Stimulated activated CD4-positive, alpha-beta T cell treated with anti-CD3 and anti-CD28 coated beads, Interleukin-1b, Interleukin-23, amount 100 ng/mL, for 1 hour (primary cell): Measurements from ENCODE around the gene ANKRD31.
"Not testable (repeated sequence)": the region's sequence is repeated elsewhere in the genome, so short reads cannot be mapped to it uniquely, and the experiment has no call there.

Source experiments
- DNase-seq, 2 donors: peaks; one replicate each; pipeline ENCODE4 v3.0.0-alpha.2; 2020; ENCODE audit warnings: low read depth in 2 of 2

The ANKRD31 gene

DNA sequence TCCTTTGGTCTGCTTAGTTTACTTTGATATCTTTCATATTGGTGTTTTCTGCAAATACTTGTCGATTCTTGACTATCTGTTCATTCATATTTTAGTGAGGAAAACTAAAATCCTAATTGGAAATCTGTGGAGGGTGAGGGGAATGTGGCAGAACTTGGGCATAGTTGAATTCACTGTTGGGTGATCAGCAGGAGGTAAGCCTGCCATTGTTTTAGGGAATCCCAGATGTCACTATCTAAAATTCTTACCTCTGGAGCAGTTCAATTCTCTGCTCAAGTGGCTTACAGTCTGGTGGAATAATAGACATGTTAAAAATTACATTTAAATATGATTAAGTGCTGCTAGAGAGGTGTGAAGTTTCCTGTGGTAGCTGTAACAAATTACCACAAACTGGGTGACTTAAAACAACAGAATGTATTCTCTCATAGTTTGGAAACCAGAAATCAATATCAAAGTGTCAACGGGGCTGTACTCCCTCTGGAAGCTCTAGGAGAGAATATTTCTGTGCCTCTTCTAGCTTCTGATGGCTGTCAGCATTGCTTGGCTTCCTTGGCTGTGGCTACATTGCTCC, 94.0 kb downstream of the ANKRD31 start:
- DNase-seq, result no peak

DNA sequence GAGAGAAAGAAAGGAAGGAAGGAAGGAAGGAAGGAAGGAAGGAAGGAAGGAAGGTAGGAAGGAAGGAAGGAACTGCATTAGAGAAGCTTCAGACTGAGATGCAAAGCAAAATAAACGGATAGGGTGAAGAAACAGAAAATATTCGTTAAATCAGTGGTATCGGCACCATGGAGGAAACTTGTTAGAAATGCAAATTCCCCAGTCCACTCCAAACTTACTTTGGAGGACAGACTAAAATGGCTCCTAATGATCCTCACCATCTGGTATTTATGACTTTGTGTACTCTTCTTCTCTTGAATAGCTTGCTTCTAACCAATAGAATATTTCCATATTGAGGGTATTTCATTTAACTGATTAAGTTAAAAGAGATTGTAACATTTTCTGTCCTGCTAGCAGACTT, 96.4 kb downstream of the ANKRD31 start:
- DNase-seq, result no peak

DNA sequence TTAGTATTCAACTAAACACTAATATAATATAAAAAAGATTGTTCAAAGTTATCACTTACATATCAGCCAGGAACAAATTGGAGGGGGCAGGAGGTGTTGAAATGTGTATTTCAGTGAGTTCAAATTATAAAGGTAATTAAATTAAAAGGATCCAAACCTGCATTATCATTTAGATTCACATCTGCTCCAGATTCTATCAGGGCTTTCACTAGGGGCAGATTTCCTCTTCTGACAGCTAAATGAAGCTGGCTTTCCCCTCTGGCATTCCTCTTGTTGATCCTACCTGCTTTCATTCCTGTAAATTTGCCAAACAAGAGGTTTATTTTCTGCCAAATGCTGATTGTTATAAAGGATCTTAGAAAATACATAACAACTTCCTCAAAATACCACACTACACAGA, 98.0 kb downstream of the ANKRD31 start:
- no peak for DNase-seq

DNA sequence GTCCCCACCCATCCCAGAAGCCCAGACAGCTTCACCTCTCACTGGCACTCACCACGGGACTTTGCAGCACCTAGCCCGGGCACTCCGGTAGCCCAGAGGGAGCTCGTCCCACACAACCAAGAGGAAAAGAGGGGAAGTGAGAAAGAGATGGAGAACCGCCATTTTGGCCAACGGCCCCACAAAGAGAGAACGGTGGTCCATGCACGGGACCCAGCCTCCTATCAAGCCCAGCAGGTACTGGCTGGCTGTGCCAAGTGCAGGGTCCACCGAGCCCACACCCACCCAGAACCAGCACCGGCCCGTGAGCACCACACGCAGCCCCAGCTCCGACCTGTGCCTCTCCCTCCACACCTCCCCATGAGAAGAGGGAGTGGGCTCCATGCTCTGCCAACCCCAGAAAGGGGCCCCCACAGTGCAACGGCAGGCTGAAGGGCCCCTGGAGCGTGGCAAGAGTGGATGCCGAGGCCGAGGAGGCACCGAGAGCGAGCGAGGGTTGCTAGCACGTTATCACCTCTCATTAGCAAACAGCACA, 105.8 kb downstream of the ANKRD31 start:
- DNase-seq, result no peak

DNA sequence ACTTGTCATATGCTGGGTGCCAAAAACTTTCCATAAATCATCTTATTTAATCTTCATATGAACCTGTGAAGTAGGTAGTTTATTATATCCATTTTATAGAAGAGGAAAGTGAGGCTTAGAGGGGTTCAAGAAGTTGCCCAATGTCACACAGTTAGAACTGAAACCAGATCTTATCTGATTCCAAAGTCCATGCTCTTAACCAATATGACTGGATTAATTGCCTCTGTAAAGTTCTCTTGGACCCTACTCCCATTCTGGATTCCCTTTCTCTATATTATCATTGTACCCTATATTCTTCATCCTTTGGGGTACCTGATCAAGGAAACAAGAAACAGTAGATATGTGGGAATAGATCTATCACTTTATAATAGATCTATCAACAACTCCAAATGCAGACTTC, 119.8 kb downstream of the ANKRD31 start:
- no peak for DNase-seq

DNA sequence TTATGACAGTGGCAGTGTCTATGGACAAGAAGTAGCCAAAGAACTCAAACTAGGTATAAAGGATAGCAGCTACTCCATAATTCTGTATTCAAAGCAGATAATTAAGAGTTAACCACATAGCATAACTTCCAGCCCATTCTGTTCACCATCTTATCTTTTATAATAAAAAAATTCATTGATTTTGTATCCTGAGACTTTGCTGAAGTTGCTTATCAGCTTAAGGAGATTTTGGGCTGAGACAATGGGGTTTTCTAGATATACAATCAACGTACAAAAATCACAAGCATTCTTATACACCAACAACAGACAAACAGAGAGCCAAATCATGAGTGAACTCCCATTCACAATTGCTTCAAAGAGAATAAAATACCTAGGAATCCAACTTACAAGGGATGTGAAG, 122.4 kb downstream of the ANKRD31 start:
- not testable (repeated sequence) for DNase-seq

DNA sequence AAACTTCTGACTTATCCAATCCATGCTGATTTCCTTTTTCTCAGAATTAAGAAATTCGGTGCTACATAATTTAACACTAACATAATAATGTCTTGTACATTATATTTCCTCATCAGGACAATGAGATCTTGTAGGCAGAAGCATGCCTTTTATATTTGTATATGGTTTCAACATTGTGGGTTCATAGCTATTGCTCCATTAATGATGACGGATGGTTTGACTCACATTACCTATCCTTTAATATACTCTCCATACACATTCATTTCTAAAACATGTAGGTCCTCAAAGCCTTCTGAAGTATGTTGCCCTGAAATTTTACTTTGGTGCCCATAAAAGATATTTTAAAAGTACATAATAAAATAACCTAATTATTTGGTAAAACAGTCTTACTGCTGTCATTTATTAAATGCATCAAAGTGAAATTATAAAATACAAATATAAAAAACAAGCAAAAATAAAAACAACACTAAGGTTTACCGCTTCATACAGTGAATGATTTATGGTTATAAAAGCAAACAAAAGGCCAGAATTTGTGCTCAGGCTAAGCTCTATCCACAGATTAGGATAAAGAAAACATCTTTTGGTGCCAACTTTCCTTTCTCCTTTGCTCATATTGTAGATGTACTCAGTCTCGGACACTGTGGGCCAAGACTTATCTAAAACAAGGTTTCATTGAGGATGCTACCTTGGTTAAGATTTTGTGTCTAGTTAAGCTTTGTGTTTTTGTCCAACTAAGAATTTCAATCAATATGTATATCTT, 123.1 kb downstream of the ANKRD31 start:
- DNase-seq, result no peak

DNA sequence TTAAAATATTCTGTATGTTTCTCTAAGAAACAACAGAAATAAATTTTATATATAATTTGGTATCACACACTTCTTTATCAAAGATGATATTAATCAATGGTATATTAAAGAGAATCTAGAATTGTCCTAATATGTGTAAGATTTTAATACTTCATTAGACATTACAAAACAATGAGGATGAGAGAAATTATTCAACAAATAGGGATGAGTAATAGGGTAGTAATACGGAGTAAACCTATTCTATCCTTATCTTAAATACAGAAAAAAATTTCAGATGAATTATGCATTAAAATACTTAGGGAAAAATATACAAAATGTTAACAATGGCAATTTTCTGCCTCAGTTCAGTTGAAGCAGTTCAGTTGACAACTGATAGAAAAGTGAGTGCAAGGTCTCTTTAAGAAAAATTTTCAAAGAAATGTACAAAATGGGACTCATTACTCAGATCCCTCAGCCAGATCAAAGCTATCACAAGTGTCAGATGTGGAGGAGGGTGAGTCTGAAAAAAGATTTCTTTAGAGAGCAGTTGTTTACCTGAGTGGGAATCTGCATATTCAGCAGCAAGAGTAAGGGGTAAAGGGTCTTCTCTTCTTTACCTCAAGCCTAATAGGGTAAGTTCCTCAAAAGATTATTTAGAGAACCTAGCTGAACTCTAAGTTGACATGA, 127.6 kb downstream of the ANKRD31 start:
- no peak for DNase-seq

DNA sequence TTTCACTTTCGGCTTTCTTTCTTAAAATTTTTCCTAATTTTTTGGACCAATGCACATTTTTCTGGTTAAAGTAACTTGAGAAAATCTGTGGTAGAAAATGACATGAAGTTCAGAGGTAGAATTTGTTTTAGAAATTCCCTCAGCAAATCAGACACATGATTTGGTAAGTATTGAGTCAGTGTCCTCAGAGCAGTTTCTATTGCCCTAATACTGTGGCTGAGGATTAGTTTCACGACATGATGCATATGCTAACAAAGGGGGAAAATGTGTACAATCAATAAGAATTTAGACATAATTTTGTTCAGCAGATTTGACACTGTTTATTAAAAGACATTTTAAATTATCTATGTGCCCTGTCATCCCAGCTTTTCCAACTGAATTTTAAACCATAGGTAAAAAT, 128.2 kb downstream of the ANKRD31 start:
- no peak for DNase-seq

DNA sequence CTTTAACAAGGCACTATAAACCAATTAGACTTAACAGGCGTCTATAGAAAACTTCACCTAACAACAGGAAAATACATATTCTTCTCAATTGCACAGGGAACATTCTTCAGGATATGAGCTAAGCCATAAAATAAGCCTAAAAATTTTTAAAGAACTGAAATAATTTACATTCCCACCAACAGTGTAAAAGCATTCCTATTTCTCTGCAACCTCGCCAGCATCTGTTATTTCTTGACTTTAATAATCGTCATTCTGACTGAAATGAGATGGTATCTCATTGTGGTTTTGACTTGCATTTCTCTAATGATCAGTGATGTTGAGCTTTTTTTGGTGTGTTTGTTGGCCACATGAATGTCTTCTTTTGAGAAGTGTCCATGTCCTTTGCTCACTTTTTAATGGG, 140.7 kb downstream of the ANKRD31 start:
- not testable (repeated sequence) for DNase-seq

DNA sequence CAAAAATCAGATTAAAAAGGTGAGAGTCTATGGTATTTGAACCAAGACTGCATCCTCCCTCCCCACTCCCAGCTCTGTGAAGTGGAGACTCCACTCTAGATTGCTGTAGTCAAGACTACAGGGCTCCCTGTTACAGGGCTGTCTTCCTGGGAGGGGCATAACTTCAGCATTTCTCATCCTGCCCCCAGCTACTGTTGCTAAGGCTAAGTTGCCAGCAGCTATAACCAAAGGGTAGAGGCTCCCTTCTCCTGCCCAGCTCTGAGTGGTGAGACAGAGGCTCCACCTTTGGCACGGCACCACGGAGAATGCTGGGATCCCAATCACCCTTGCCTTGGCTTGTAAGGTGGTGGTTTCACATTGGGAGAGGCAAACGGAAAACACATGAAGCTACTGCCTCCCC, 145.1 kb downstream of the ANKRD31 start:
- no peak for DNase-seq

DNA sequence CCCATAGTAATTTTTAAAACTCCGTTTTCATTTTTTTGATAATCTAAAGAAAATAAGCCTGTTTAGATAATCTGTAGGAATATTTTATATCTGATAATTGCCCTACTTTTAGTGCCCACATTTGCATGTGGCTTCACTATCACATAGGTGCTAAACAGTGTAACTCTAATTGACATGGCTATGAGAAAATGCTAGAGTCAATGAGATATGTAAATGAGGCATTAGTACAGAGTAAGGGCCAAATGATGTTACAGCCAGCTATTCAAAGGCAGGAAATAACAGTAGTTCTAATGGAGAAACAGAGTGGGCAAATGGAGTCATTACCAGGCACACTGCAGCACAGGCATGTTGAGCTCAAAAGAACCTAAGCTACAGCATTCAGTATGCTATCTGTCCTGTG, 147.0 kb downstream of the ANKRD31 start:
- no peak for DNase-seq

DNA sequence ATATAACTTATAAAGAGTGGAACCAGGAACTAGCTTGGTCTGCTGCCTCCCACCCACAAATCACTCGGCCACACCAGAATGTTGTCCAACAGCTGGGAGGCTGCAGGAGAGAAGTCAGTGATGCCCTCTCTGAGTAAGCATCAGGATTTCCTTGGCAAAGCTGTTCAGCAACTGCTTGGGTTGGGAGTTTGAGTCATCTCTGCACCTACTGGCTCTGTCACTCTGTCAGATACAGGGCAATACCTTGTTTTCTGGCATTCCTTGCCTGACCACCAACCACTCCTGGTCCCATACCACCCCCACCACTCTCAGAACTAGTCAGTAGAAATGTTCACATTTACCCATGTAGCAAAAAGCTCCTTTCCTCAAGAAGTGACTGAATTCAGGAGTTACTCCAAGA, 147.5 kb downstream of the ANKRD31 start:
- DNase-seq, result no peak

DNA sequence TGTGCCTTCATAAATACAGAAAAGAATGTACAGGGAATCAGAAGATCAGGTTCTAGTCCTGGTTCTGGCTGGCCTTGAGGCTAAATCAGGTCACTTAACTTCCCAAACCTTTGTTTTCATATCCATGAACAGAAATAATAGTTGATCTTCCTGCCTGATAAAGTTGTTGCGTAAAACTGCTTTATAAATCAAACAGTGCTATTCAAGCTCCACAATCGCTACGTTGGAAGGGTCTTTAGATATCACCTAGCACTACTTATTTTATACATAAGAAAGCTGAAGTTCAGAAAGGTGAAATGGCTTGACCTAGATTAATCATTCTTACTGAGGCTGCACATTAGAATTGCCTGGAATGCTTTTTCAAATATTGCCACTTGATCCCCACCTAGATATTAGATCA, 148.0 kb downstream of the ANKRD31 start:
- no peak for DNase-seq

DNA sequence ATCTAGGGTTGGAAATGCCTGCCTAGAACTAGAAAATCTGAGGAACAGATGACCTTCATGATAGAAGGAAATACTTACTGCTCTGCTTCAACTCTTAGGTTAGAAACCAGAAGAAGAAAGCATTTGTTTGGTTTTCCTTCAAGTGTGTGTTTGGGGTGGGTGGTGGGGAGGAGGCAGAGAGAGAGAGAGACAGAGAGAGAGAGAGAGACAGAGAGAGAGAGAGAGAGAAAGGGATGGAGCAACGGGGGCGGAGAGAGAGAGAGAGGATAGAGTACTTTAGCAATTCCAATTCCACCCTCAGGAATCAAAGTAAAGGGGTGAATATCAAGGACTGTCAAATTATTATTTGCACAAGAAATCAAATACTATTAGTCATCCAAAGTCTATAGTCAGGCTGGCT, 155.2 kb downstream of the ANKRD31 start:
- no peak for DNase-seq

DNA sequence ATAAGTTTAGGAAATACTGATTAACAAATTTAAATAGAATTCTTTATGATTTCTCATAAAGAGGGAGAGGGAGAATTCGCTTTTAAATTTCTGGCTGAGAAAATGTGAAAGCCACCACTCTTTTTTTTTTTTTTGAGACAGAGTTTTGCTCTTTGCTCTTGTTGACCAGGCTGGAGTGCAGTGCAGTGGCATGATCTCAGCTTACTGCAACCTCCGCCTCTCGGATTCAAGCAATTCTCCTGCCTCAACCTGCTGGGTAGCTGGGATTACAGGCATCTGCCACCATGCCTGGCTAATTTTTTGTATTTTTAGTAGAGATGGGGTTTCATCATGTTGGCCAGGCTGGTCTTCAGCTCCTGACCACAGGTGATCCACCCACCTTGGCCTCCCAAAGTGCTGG, 157.3 kb downstream of the ANKRD31 start:
- not testable (repeated sequence) for DNase-seq

DNA sequence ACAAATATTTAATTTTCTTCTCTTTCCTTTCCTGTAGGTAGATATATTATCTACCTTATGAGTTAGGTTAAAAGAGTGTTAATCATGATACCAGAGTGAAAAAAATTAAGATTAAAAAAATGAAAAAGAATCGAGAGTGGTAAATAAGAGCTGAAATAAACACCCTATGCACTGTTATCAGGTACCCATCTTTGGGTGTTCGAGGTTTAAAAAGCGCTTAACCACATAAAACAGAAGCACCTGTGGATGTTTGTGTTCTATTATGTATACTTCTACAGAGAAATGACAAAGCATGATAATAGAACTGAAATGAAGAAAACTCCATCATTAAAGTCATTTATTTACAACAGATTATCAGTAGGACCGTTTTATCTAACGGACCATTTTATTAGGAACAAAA, 158.7 kb downstream of the ANKRD31 start:
- no peak for DNase-seq

DNA sequence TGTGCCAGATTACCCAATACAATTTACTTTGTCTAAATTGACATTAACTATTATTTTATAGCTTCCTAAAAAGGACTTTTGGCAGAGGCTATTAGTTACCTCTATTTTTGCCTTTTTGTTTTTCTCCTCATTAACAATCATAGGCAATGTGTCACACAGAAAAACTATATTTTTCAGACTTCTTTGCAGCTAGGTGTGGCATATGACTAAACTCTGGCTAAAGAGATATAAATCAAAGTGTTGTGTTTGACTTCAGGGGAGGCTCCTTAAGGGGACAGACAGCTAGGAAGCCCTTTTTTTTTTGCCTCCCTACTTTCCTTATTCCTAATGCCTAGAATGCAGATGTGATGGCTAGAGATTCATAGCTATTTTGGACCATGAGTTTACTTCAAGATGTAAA, 164.6 kb downstream of the ANKRD31 start:
- DNase-seq, result no peak

DNA sequence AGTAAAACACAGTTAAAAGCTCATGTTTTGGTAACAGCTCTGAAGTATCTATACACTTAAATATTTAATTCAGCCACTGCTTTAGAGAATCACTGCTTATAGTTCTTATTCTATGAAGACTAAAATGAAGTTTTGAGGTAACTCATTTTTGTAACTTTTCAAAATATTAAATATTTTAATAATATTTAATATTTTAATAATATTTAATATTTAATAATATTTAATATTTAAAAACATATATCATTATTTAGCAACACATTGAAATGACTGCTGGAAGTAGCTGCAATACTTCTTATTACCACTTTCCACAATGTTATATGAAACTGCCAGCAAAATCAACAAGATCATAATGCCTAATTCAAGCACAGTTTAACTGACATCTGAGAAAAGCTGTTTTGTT, 165.6 kb downstream of the ANKRD31 start:
- DNase-seq, result no peak

DNA sequence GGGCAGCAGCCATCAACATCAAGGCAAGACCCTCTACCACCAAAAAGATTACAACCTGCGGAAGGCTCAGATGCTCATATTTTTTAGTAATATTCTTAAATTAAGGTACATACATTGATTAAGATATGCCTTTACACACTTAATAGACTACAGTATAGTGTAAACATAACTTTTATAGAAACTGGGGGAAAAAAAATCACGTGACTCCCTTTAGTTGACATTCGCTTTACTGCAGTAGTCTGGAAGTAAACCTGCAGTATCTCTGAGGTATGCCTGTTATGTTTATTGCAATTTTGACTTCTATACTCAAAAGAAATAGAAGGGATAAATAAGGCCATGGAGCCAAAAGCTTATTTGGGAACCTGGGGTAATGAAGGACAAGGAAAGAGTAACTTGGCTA, 169.2 kb downstream of the ANKRD31 start:
- no peak for DNase-seq

DNA sequence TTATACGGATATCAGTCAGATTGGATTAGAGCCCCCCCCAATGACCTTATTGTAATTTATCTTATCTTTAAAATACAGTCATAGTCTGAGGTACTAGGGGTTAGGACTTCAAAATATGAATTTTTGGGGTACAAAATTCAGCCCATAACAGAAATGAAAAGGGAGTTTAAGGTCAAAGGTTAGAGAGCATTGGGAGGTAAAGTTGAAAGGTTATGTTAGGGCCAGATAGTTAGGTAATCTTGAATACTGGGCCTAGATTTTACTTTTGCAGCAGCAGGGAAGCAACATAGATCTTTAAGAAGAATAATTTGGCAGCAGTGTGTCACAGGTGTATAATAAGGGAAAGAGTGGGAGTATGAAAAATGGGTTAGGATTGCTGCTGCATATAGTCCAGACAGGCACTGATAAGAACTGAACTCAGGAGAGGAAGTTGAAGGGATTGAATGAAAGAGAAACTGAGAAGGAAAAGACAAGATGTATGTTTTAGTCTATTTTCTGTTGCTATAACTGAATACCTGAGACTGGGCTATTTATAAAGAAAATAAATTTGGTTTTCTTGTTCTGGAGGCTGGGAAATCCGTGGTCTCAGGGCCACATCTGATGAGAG, 173.7 kb downstream of the ANKRD31 start:
- no peak for DNase-seq

DNA sequence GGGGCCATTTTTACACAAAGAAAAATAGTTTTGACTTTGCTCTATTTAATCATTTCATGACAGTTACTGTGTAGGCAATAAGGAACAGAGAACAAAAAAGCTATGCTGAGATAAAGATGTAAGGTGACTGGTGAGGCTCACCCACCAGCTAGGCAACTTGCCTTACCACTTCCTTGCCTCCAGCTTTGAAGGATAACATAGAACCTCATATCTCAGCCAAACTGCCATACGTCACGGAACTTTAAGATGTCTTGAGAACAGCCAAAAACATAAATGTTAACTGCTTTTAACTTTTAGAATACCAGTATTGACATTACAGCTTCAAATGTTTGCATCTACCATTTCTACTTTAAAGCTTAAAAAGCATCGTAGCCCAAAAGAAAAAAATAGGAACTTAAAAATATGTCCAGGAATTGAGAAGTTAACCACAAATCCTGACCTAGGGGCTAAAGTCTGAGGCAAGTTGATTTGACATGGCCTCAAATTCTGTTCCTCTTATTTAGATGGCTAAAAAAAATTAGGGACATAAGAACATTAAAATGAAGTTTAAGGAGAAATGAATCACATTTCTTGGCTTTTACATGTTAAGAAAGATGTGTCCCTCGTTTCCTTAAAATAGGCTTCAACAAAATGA, 176.6 kb downstream of the ANKRD31 start:
- no peak for DNase-seq
